Measurements from ENCODE around the gene HECW1. TPM values are rescaled to one million over a fixed set of nuclear protein-coding genes. Genes with fewer than 3 reads are reported as not detected.

HECW1 gene
- total and polyA plus RNA-seq, 10 of the 15 experiments (the other 5 are each of a cell fraction or from before 2014, with no cell fraction given) = under 0.01 to 0.31 (median 0.04) TPM; not detected in 3

GRCh38 chr7:43113622-43114457, 1.4 kb downstream of the HECW1 start:
- no peak for FAIRE-seq
- H3K36me3 ChIP-seq (ENCODE audit: control insufficient read depth in 2 of 2, insufficient read depth in 2 of 2, low read length in 1 of 2) = no peaks in the 10 kb centered on the region
- CTCF ChIA-PET = interaction anchor here (1.9 kb wide), 1 partner anchor 173 kb away, joined by 4 read pairs; no protein-coding TSS in a partner anchor
- no peak overlapping the region for H3K27ac ChIP-seq (ENCODE audit: control insufficient read depth, insufficient read depth)
- BruUV-seq (replicated peaks) = no TSS peak
- in situ Hi-C loops (cut with MboI) (no loop called here), intact Hi-C loops (cut with micrococcal nuclease; ENCODE audit: unreplicated experiment) (loop anchor here (5.0 kb wide), 1 partner anchor 148 kb away; no protein-coding TSS in a partner anchor)
- WGBS (ENCODE audit: insufficient coverage, insufficient replicate concordance, low lambda C conversion rate, missing lambda C conversion rate) = 29% methylated on average over 36 of the region's 36 CpGs
- DNase-seq (ENCODE audit: low read depth, low spot score) = no peak
- RAD21 ChIA-PET (ENCODE audit: unreplicated experiment) = no interaction called here
- H3K9me3 ChIP-seq (replicated peaks; ENCODE audit: control insufficient read depth, insufficient read depth, low read length) = no peaks in the 10 kb centered on the region
- POLR2A ChIA-PET = no interaction called here
- no peaks in the 10 kb centered on the region; the same call in 1 of the 2 replicates for H3K4me1 ChIP-seq (ENCODE audit: control insufficient read depth, insufficient read depth, low read length)
- peak overlapping the region; percentile 55; the same call in 1 of the 2 replicates for H3K4me3 ChIP-seq
- SMC1A ChIA-PET (ENCODE audit: uncharacterized antibody, unreplicated experiment) = no interaction called here
- no peaks in the 10 kb centered on the region for H4K20me1 ChIP-seq (ENCODE audit: control insufficient read depth, insufficient read depth)
- peaks cover 3 to 13% of the 10 kb centered on the region in 2 experiments for H3K27me3 ChIP-seq (replicated peaks in 1 of 2; ENCODE audit: control insufficient read depth in 2 of 2, insufficient read depth in 2 of 2, low read length in 1 of 2)
- ATAC-seq = peak; percentile 14
- H3K79me2 ChIP-seq (ENCODE audit: control insufficient read depth, insufficient read depth, low read length) = no peaks in the 10 kb centered on the region
- peak overlapping the region; percentile 72 for H3K4me2 ChIP-seq (ENCODE audit: control insufficient read depth, insufficient read depth)
- H3K9ac ChIP-seq (ENCODE audit: control insufficient read depth, insufficient read depth, low read length) = no peak overlapping the region
- H2AFZ ChIP-seq (ENCODE audit: control insufficient read depth, low read depth, low read length) = peak overlapping the region; percentile 7; the same call in 1 of the 2 replicates
- peak; percentile 19 to 30; a peak in 1 of 4 replicates for TF ChIP-seq SRF (IDR thresholded peaks at IDR 0.05; ENCODE audit: low read depth in 2 of 2, low read length in 2 of 2)
- no peak for TF ChIP-seq RUNX3 (IDR thresholded peaks at IDR 0.05; ENCODE audit: low read length)

GRCh38 chr7:43114458-43114780, 2.0 kb downstream of the HECW1 start:
- SMC1A ChIA-PET (ENCODE audit: uncharacterized antibody, unreplicated experiment) = no interaction called here

More at GRCh38 chr7:43114458-43114780, 2.0 kb downstream of the HECW1 start:
- H3K4me1 ChIP-seq (ENCODE audit: control insufficient read depth, insufficient read depth, low read length) = no peaks in the 10 kb centered on the region; the same call in 1 of the 2 replicates
- no peaks in the 10 kb centered on the region for H3K36me3 ChIP-seq (ENCODE audit: control insufficient read depth in 2 of 2, insufficient read depth in 2 of 2, low read length in 1 of 2)
- peaks cover 3 to 17% of the 10 kb centered on the region in 2 experiments for H3K27me3 ChIP-seq (replicated peaks in 1 of 2; ENCODE audit: control insufficient read depth in 2 of 2, insufficient read depth in 2 of 2, low read length in 1 of 2)
- RAD21 ChIA-PET (ENCODE audit: unreplicated experiment) = interaction anchor here (0.8 kb wide), 1 partner anchor 75 kb away, joined by 3 read pairs; no protein-coding TSS in a partner anchor
- DNase-seq (ENCODE audit: low read depth, low spot score) = no peak
- no peak for ATAC-seq
- CTCF ChIA-PET = interaction anchor here (1.3 kb wide), 1 partner anchor 44 kb away, joined by 3 read pairs; no protein-coding TSS in a partner anchor
- POLR2A ChIA-PET = no interaction called here
- no peak for TF ChIP-seq MEF2B (IDR thresholded peaks at IDR 0.05; ENCODE audit: partially characterized antibody, poor library complexity, severe bottlenecking)
- no peak for TF ChIP-seq NFXL1 (IDR thresholded peaks at IDR 0.05; ENCODE audit: borderline replicate concordance)
- no peaks in the 10 kb centered on the region for H3K79me2 ChIP-seq (ENCODE audit: control insufficient read depth, insufficient read depth, low read length)
- no peaks in the 10 kb centered on the region for H4K20me1 ChIP-seq (ENCODE audit: control insufficient read depth, insufficient read depth)
- no peak overlapping the region for H3K9ac ChIP-seq (ENCODE audit: control insufficient read depth, insufficient read depth, low read length)
- no peak overlapping the region for H3K27ac ChIP-seq (ENCODE audit: control insufficient read depth, insufficient read depth)
- H2AFZ ChIP-seq (ENCODE audit: control insufficient read depth, low read depth, low read length) = no peak overlapping the region
- no TSS peak for BruUV-seq (replicated peaks)
- H3K4me2 ChIP-seq (ENCODE audit: control insufficient read depth, insufficient read depth) = no peak overlapping the region
- intact Hi-C loops (cut with micrococcal nuclease; ENCODE audit: unreplicated experiment) (loop anchor here (5.0 kb wide), 1 partner anchor 148 kb away; no protein-coding TSS in a partner anchor), in situ Hi-C loops (cut with MboI) (no loop called here)
- WGBS (ENCODE audit: insufficient coverage, insufficient replicate concordance, low lambda C conversion rate, missing lambda C conversion rate) = 34% methylated on average over 3 of the region's 3 CpGs
- FAIRE-seq = no peak
- H3K4me3 ChIP-seq = no peak overlapping the region
- H3K9me3 ChIP-seq (replicated peaks; ENCODE audit: control insufficient read depth, insufficient read depth, low read length) = no peaks in the 10 kb centered on the region

All from GM12878 (cell line).